GM23248 (cell line): ENCODE measurements around the gene FLII. TPM values are rescaled to one million over a fixed set of nuclear protein-coding genes. Genes with fewer than 3 reads are reported as not detected.

Source experiments
- DNase-seq: peaks from one replicate; pipeline ENCODE4 v3.0.0-alpha.2; 2015
- H2AFZ ChIP-seq: fragments of 200-600 bp; sonication (generic); 2 replicates; pipeline ENCODE4 v1.6.1; 2016; ENCODE audit warnings: antibody characterized with exemption
- H3F3A ChIP-seq: fragments of 200-600 bp; sonication (generic); 2 replicates; pipeline ENCODE4 v1.6.1; 2016; ENCODE audit warnings: mild to moderate bottlenecking, antibody characterized with exemption, mixed run types; ENCODE audit not compliant: insufficient read depth
- H3K27ac ChIP-seq: fragments of 200-600 bp; sonication (generic); 2 replicates; pipeline ENCODE4 v1.5.1; 2016; ENCODE audit warnings: mild to moderate bottlenecking
- H3K27me3 ChIP-seq: fragments of 200-600 bp; sonication (generic); replicated peaks from 2 replicates; pipeline ENCODE4 v1.6.1; 2016; ENCODE audit warnings: mild to moderate bottlenecking; ENCODE audit not compliant: insufficient read depth
- H3K36me3 ChIP-seq: fragments of 200-600 bp; sonication (generic); 2 replicates; pipeline ENCODE4 v1.6.1; 2016; ENCODE audit warnings: low read depth, mild to moderate bottlenecking
- H3K4me1 ChIP-seq: fragments of 200-600 bp; sonication (generic); 2 replicates; pipeline ENCODE4 v1.6.1; 2016; ENCODE audit warnings: mild to moderate bottlenecking; ENCODE audit not compliant: insufficient read depth
- H3K4me2 ChIP-seq: fragments of 200-600 bp; sonication (generic); one replicate; pipeline ENCODE4 v1.6.1; 2016; ENCODE audit warnings: mild to moderate bottlenecking; ENCODE audit not compliant: unreplicated experiment
- H3K4me3 ChIP-seq: fragments of 200-600 bp; sonication (generic); 2 replicates; pipeline ENCODE4 v1.5.1; 2016; ENCODE audit warnings: mild to moderate bottlenecking
- H3K79me2 ChIP-seq: fragments of 200-600 bp; sonication (generic); 2 replicates; pipeline ENCODE4 v1.6.1; 2016; ENCODE audit warnings: mild to moderate bottlenecking; ENCODE audit not compliant: insufficient read depth
- H3K9ac ChIP-seq: fragments of 200-600 bp; sonication (generic); 2 replicates; pipeline ENCODE4 v1.6.1; 2016; ENCODE audit warnings: mild to moderate bottlenecking
- H3K9me2 ChIP-seq: fragments of 200-600 bp; sonication (generic); 2 replicates; pipeline ENCODE4 v1.6.1; 2016; ENCODE audit warnings: mixed run types, mild to moderate bottlenecking, moderate library complexity; ENCODE audit not compliant: insufficient read depth
- H3K9me3 ChIP-seq: fragments of 200-600 bp; sonication (generic); one replicate; pipeline ENCODE4 v1.6.1; 2017; ENCODE audit warnings: low read depth
- H4K20me1 ChIP-seq: fragments of 200-600 bp; sonication (generic); 2 replicates; pipeline ENCODE4 v1.6.0; 2016; ENCODE audit not compliant: insufficient read depth
- EZH2 ChIP-seq: fragments of 200-600 bp; sonication (generic); IDR thresholded peaks from 2 replicates; pipeline ENCODE4 v1.6.1; 2018; ENCODE audit warnings: antibody characterized with exemption, mild to moderate bottlenecking; ENCODE audit not compliant: insufficient read depth, poor library complexity, severe bottlenecking
- EZH2phosphoT487 ChIP-seq: fragments of 200-600 bp; sonication (generic); IDR thresholded peaks from 2 replicates; pipeline ENCODE4 v1.6.1; 2018; ENCODE audit warnings: antibody characterized with exemption, moderate library complexity, mild to moderate bottlenecking, low read depth; ENCODE audit not compliant: insufficient read depth
- WGBS, 2 experiments: methylation state at CpG; one replicate each; pipeline ENCODE4 v1.1.6; 2015 to 2017; ENCODE audit warnings: low lambda C conversion rate in 2 of 2, low coverage in 1 of 2; ENCODE audit errors: missing lambda C conversion rate in 2 of 2; 5-methylcytosine and 5-hydroxymethylcytosine counted together
- in situ Hi-C: fragments of 300-500 bp; cut with MboI; formaldehyde crosslinking; loops from 2 replicates; pipeline ENCODE4 v1.15.0; 2020
- polyA plus RNA-seq: library from polyadenylated mRNA; unstranded; fragments of >200 nt; fragmentation: Nextera tagmentation; extraction: Ambion mirVana; gene quantifications from 2 replicates; pipeline ENCODE4 v1.2.1, GENCODE V29; 2016
- total RNA-seq: library from RNA; depleted of rRNA; stranded (reverse); fragments of >200 nt; shearing (Covaris generic); gene quantifications from 2 replicates; pipeline ENCODE4 v1.2.3, GENCODE V29; 2014

FLII gene
- total and polyA plus RNA-seq, 2 experiments from 2014 or later, result 187 to 250 TPM

GRCh38 chr17:18267927-18268711 lies 9.6 kb upstream of the FLII start:
- no peaks in the 10 kb centered on the region for H3K27me3 ChIP-seq
- TF ChIP-seq EZH2 (no peak), EZH2phosphoT487 (no peak)
- no peak overlapping the region for H3K9ac ChIP-seq
- H3K79me2 ChIP-seq, result no peaks in the 10 kb centered on the region
- H3K9me3 ChIP-seq, result no peaks in the 10 kb centered on the region
- H3K4me1 ChIP-seq, result no peaks in the 10 kb centered on the region
- peaks cover 15% of the 10 kb centered on the region; the same call in 1 of the 2 replicates for H3F3A ChIP-seq
- peak overlapping the region; percentile 32 for H3K27ac ChIP-seq
- H3K36me3 ChIP-seq, result no peaks in the 10 kb centered on the region
- H2AFZ ChIP-seq, result no peak overlapping the region
- in situ Hi-C loops, result no loop called here
- DNase-seq, result peak; percentile 66
- H3K9me2 ChIP-seq, result no peaks in the 10 kb centered on the region
- H3K4me2 ChIP-seq, result no peak overlapping the region
- H4K20me1 ChIP-seq, result no peaks in the 10 kb centered on the region
- no peak overlapping the region for H3K4me3 ChIP-seq
- 49 to 53% methylated on average over 14 of the region's 14 CpGs for WGBS, 2 experiments

- Histone ChIP-seq H3K36me3 (no peaks in the 10 kb centered on the region), H3K9me2 (no peaks in the 10 kb centered on the region), H3K4me2 (no peak overlapping the region), H3K27ac (no peak overlapping the region), H3K27me3 (no peaks in the 10 kb centered on the region), H3K79me2 (peaks cover 4% of the 10 kb centered on the region), H3F3A (peaks cover 12% of the 10 kb centered on the region; the same call in 1 of the 2 replicates), H3K4me1 (no peaks in the 10 kb centered on the region), H2AFZ (no peak overlapping the region), H4K20me1 (no peaks in the 10 kb centered on the region), H3K9me3 (no peaks in the 10 kb centered on the region), H3K4me3 (no peak overlapping the region), H3K9ac (no peak overlapping the region)
- in situ Hi-C loops, result no loop called here
- WGBS, 2 experiments, result 80 to 81% methylated on average over 10 of the region's 10 CpGs
- no peak for DNase-seq
- TF ChIP-seq EZH2phosphoT487, result no peak
- TF ChIP-seq EZH2, result no peak
Measured at GRCh38 chr17:18267366-18267765, 8.8 kb upstream of the FLII start.

GRCh38 chr17:18263885-18264682 lies 5.5 kb upstream of the FLII start:
- no peaks in the 10 kb centered on the region for H4K20me1 ChIP-seq
- 0 out of 2 replicates have a peak, but pooled peaks cover 13% of the 10 kb centered on the region for H3F3A ChIP-seq
- H3K4me2 ChIP-seq, result no peak overlapping the region
- H3K27me3 ChIP-seq, result no peaks in the 10 kb centered on the region
- H3K4me3 ChIP-seq, result no peak overlapping the region
- no peak for TF ChIP-seq EZH2phosphoT487
- TF ChIP-seq EZH2, result no peak
- no peak for DNase-seq
- no peak overlapping the region for H3K27ac ChIP-seq
- peaks cover 16% of the 10 kb centered on the region for H3K4me1 ChIP-seq
- H2AFZ ChIP-seq, result no peak overlapping the region
- H3K9me2 ChIP-seq, result no peaks in the 10 kb centered on the region
- H3K36me3 ChIP-seq, result no peaks in the 10 kb centered on the region
- no peaks in the 10 kb centered on the region for H3K9me3 ChIP-seq
- H3K79me2 ChIP-seq, result peaks cover 15% of the 10 kb centered on the region
- WGBS, 2 experiments, result 90 to 92% methylated on average over 39 to 50 of the region's 50 CpGs
- in situ Hi-C loops, result no loop called here
- no peak overlapping the region for H3K9ac ChIP-seq

- no peak for TF ChIP-seq EZH2
- TF ChIP-seq EZH2phosphoT487, result no peak
- no peak for DNase-seq
- H3K27me3 ChIP-seq, result no peaks in the 10 kb centered on the region
- H2AFZ ChIP-seq, result no peak overlapping the region
- in situ Hi-C loops, result no loop called here
- 70 to 75% methylated on average over 11 of the region's 12 CpGs for WGBS, 2 experiments
- no peak overlapping the region for H3K9ac ChIP-seq
- no peak overlapping the region for H3K4me3 ChIP-seq
- H3K79me2 ChIP-seq, result peaks cover 18% of the 10 kb centered on the region
- no peak overlapping the region for H3K27ac ChIP-seq
- H3K4me1 ChIP-seq, result peaks cover 20% of the 10 kb centered on the region
- H4K20me1 ChIP-seq, result no peaks in the 10 kb centered on the region
- H3K9me3 ChIP-seq, result no peaks in the 10 kb centered on the region
- H3K4me2 ChIP-seq, result no peak overlapping the region
- 0 out of 2 replicates have a peak, but pooled peaks cover 6% of the 10 kb centered on the region for H3F3A ChIP-seq
- no peaks in the 10 kb centered on the region for H3K36me3 ChIP-seq
- no peaks in the 10 kb centered on the region for H3K9me2 ChIP-seq
Measured at GRCh38 chr17:18262641-18263040, 4.1 kb upstream of the FLII start.
